Measurements from ENCODE around the gene RAB11FIP3.

GRCh38 chr16:519425-519824 is 94.0 kb downstream of the RAB11FIP3 start:
- no peak for TF ChIP-seq CTCF (IDR thresholded peaks at IDR 0.05)
- TF ChIP-seq POLR2A (IDR thresholded peaks at IDR 0.05) = no peak
- TF ChIP-seq EP300 (IDR thresholded peaks at IDR 0.05) = no peak

All from ovary (tissue), 3 donors.